Measurements from ENCODE around the gene PAXX. TPM values are rescaled to one million over a fixed set of nuclear protein-coding genes. Genes with fewer than 3 reads are reported as not detected.

The PAXX gene
- total RNA-seq, 4 donors from 2014 or later, result 5.1 to 30.6 (median 26.9) TPM

DNA sequence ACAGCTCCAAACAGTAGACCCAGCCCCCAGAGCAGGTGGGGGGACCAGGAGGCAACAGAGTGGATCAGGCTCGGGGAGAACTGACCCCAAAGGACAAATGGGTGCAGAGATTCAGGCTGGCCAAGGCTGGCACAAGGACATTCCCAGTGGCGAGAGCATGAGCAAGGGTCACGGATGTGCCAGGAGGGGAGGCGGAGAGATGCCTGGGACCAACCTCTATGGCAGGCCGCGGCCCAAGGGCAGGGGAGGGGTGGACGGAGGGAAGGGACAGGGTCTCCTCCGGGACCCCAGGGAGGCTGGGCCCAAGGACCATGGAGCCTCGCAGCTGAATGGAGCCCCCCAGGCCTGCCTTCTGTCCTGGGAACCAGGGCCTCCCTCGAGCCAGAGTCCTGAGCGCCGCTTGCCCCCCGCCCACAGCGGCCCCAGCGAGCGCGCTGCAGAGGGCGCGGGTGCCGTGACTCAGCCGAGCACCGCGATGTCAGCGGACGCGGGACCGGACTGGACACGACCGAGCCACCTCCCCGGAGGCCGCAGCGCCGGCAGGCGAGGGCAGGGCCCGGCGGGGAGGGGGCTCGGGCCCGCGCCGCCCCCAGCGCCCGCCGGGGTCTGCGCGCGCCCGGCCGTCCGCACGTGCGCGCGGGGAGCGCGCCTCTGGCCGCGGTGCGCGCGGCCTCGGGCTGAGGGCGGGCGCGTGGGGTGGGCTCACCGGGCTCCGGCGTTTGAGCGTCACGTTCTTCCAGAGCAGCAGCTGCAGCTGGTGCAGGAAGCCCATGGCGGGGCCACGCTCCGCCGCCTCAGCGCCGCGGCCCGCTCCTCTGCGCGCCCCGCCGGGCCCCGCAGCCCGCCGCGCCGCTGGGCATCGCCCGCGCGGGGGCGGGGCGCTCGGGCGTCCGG is 35.4 kb downstream of the PAXX start, which contains the start of gene ABCA2:
Gene ABCA2 (minus strand): TSS at position 869 of the 894 bp plus-strand sequence. CDS start 97 bp downstream, at position 772.
- TF ChIP-seq, protein P1, sequence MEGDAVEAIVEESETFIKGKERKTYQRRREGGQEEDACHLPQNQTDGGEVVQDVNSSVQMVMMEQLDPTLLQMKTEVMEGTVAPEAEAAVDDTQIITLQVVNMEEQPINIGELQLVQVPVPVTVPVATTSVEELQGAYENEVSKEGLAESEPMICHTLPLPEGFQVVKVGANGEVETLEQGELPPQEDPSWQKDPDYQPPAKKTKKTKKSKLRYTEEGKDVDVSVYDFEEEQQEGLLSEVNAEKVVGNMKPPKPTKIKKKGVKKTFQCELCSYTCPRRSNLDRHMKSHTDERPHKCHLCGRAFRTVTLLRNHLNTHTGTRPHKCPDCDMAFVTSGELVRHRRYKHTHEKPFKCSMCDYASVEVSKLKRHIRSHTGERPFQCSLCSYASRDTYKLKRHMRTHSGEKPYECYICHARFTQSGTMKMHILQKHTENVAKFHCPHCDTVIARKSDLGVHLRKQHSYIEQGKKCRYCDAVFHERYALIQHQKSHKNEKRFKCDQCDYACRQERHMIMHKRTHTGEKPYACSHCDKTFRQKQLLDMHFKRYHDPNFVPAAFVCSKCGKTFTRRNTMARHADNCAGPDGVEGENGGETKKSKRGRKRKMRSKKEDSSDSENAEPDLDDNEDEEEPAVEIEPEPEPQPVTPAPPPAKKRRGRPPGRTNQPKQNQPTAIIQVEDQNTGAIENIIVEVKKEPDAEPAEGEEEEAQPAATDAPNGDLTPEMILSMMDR (IDR thresholded peaks at IDR 0.05; ENCODE audit: low read depth), result no peak

GRCh38 chr9:137028263-137029057 is 36.2 kb downstream of the PAXX start:
- TF ChIP-seq, protein P1 (IDR thresholded peaks at IDR 0.05; ENCODE audit: low read depth), result no peak

DNA sequence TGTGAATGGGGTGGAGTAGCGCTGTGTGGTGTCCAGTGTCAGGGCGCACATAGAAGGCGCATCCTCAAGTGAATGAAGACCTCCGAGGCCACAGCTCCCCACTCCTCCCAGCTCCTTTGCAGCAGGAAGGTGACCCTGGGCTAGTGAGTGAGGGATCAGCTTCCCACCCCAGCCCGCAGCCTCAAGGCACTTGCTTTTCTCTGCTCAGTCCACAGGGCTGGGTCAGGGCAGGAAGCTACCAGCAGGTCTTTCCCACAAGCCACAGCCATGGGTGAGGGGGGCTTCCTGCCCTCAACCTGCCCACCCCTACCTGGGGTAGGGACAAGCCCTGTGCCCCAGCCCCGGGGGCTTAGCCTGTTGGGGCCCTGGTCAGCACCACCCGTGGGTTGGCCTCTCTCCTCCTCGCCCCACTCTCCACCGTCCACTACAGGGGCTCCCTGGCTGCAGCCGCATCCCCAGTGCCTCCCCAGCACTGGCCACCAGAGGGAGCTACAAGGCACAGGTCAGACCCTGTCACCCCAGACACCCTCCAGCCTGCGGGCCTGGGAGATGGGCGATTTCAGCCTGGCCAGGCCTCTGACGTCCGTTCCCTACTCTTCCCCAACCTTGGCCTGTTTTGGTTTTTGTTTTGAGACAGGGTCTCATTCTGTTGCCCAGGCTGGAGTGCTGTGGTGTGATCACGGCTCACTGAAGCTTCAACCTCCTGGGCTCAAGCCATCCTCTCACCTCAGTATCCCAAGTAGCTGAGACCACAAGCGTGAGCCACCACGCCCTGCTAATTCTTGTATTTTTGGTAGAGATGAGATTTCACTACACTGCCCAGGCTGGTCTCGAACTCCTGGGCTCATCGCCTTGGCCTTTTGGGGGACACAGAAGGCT is 37.1 kb downstream of the PAXX start:
- TF ChIP-seq, protein P1 (IDR thresholded peaks at IDR 0.05; ENCODE audit: low read depth), result no peak

DNA sequence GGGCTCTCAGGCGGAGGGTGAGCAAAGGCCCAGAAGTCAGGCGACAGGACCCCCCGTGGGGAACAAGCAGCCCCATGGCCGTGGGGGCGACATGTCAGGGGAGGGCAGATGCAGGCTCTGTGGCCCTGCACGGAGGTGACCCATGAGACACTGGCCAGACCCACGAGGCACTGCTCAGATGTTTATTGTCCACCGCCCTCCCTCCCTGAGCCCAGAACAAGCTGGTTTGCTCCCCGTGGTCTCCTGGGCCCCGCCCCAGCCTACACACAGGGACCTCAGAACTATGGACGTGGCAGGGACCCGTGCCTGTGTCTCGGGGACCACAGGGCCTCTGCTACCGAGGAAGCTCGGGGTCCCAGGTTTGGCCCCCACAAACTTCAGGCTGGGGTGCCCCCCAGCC is 37.8 kb downstream of the PAXX start:
- TF ChIP-seq, protein P1 (IDR thresholded peaks at IDR 0.05; ENCODE audit: low read depth), result no peak

DNA sequence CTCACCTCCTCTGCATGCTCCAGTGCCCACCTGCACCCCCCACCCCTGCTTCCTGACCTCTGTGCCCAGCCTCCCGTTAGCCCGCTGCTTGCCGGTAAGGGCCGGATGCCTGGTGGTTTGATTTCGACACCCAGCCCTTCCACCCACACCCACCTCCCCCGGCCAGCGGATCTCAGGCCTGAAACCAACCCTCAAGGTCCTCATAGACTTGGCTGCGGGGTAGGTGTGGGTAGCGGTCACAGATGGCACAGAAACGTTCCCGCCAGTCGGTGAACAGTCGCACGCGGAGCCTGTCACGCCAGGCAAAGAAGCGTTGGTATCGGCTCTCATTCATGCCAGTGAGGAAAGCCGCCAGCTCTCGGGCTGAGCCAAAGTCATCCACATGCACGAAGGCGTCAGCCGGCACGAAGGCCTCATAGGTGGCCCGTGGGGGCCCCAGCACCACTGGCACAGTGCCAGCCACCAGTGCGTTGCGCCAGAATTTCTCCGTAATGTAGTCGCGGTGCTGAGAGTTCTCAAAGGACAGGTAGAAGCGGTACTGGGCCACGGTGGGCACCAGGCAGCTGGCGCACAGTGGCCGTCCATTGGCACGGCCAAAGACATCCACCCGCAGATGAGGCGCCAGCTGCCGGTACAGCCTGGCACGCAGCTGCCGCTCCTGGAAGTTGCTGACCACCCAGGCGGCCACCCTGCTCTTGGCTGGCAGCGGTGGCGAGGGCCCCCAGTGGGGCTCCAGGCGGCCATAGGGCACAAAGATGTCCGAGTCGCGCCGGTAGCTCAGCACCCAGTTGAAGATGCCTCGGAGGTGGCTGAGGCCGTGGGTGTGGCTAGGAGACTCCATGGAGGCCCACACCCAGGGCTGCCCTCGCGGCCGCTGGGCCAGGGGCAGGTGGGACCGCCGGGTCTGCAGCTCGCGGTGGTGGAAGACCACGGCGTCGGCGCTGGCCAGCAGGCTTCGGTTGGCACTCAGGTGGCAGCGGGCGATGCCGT is 38.6 kb downstream of the PAXX start:
- TF ChIP-seq, protein P1 (IDR thresholded peaks at IDR 0.05; ENCODE audit: low read depth), result no peak

All from subcutaneous adipose tissue (tissue), 4 donors.